ENCODE results near the gene NEIL3. TPM values are rescaled to one million over a fixed set of nuclear protein-coding genes. Genes with fewer than 3 reads are reported as not detected.

Gene NEIL3
- total RNA-seq, 1 experiment from 2014 or later: 6.3 TPM

- no peak overlapping the region for H4K91ac ChIP-seq (ENCODE audit: insufficient read length, low read depth, low read length)
- no peak overlapping the region for H3K23ac ChIP-seq (ENCODE audit: insufficient read length, low read depth, low read length)
- no peak overlapping the region for H4K5ac ChIP-seq (ENCODE audit: insufficient read length, low read depth, low read length)
- no peak overlapping the region for H2BK20ac ChIP-seq (ENCODE audit: low read depth, low read length, poor library complexity, severe bottlenecking)
- no peaks in the 10 kb centered on the region for H3K79me2 ChIP-seq (ENCODE audit: insufficient read depth, low read length)
- no peak overlapping the region for H2AK5ac ChIP-seq (ENCODE audit: insufficient read length, low read length)
- no peak overlapping the region for H2AFZ ChIP-seq (ENCODE audit: low read length)
- H2BK12ac ChIP-seq (ENCODE audit: insufficient read length, low read depth, low read length): no peak overlapping the region
- H3K27me3 ChIP-seq (ENCODE audit: insufficient read depth, low read length): no peaks in the 10 kb centered on the region
- H3K9me3 ChIP-seq (ENCODE audit: control insufficient read depth, low read depth, low read length): no peaks in the 10 kb centered on the region
- no peak overlapping the region for H3K4me2 ChIP-seq (ENCODE audit: insufficient read depth, insufficient read length, low read length)
- no peak overlapping the region for H3T11ph ChIP-seq (ENCODE audit: low read length)
- no peak overlapping the region for H2BK120ac ChIP-seq (ENCODE audit: low read depth, low read length, poor library complexity, severe bottlenecking)
- H3K23me2 ChIP-seq (ENCODE audit: insufficient read length, low read depth, low read length, poor library complexity, severe bottlenecking): no peaks in the 10 kb centered on the region
- no CpG with 5 or more reads among the region's 1 CpG for WGBS (ENCODE audit: extremely low coverage, insufficient read length, low lambda C conversion rate)
- TF ChIP-seq CTCF (conservative IDR thresholded peaks at IDR 0.05): no peak
- H2BK15ac ChIP-seq (ENCODE audit: low read depth, low read length): no peak overlapping the region
- H3K56ac ChIP-seq (ENCODE audit: insufficient read length, low read depth, low read length): no peak overlapping the region
- no peak for DNase-seq
- Mint-ChIP-seq H3K9me3 (peaks cover 2 to 4% of the 10 kb centered on the region in 2 experiments; a peak in 4 of 5 replicates), H3K4me1 (peaks cover 4 to 6% of the 10 kb centered on the region in 2 experiments), H3K4me3 (no peak overlapping the region), H3K27ac (no peak overlapping the region), H3K27me3 (ENCODE audit: low read depth) (no peaks in the 10 kb centered on the region), H3K36me3 (ENCODE audit: insufficient read depth in 1 of 3, low read depth in 3 of 3) (no peaks in the 10 kb centered on the region)
- no peak overlapping the region for H4K8ac ChIP-seq (replicated peaks; ENCODE audit: insufficient read length, low read depth, low read length)
- no peaks in the 10 kb centered on the region for H4K20me1 ChIP-seq (ENCODE audit: control insufficient read depth, insufficient read depth, insufficient read length)
- H3K79me1 ChIP-seq (ENCODE audit: insufficient read depth, low read depth, low read length, poor library complexity, severe bottlenecking): no peaks in the 10 kb centered on the region
- H3K14ac ChIP-seq (ENCODE audit: insufficient read depth, low read length): no peak overlapping the region
- no peak overlapping the region for H3K9ac ChIP-seq (ENCODE audit: extremely low read depth, insufficient read length, low read length)
- no peak overlapping the region for H3K18ac ChIP-seq (ENCODE audit: insufficient read length, low read depth, low read length)
- no peak overlapping the region for H3K27ac ChIP-seq (ENCODE audit: insufficient read length, low read depth, low read length)
- H3K4me1 ChIP-seq (ENCODE audit: insufficient read depth, low read length): no peaks in the 10 kb centered on the region; the same call in 1 of the 2 replicates
- no peak overlapping the region for H2BK5ac ChIP-seq (ENCODE audit: insufficient read length, low read length)
- H3K4ac ChIP-seq (ENCODE audit: low read depth, low read length): no peak overlapping the region
Observed at GRCh38 chr4:177271091-177271490, 38.6 kb upstream of the NEIL3 start.

Data from H9 (cell line).